ENCODE measurements around the gene TOPBP1.

The TOPBP1 gene

GRCh38 chr3:133591271-133591742 is 70.4 kb downstream of the TOPBP1 start:
- TF ChIP-seq SIN3A (IDR thresholded peaks at IDR 0.05; ENCODE audit: borderline replicate concordance, insufficient read depth, low read length) (no peak), POLR2AphosphoS5 (IDR thresholded peaks at IDR 0.05; ENCODE audit: low read depth, low read length) (no peak), FOXP2 (optimal IDR thresholded peaks at IDR 0.05; ENCODE audit: borderline replicate concordance, extremely low read depth, extremely low read length, insufficient read depth) (no peak), TAF1 (IDR thresholded peaks at IDR 0.05; ENCODE audit: borderline replicate concordance, insufficient read depth, low read length) (no peak)
- TF ChIP-seq, protein P1, sequence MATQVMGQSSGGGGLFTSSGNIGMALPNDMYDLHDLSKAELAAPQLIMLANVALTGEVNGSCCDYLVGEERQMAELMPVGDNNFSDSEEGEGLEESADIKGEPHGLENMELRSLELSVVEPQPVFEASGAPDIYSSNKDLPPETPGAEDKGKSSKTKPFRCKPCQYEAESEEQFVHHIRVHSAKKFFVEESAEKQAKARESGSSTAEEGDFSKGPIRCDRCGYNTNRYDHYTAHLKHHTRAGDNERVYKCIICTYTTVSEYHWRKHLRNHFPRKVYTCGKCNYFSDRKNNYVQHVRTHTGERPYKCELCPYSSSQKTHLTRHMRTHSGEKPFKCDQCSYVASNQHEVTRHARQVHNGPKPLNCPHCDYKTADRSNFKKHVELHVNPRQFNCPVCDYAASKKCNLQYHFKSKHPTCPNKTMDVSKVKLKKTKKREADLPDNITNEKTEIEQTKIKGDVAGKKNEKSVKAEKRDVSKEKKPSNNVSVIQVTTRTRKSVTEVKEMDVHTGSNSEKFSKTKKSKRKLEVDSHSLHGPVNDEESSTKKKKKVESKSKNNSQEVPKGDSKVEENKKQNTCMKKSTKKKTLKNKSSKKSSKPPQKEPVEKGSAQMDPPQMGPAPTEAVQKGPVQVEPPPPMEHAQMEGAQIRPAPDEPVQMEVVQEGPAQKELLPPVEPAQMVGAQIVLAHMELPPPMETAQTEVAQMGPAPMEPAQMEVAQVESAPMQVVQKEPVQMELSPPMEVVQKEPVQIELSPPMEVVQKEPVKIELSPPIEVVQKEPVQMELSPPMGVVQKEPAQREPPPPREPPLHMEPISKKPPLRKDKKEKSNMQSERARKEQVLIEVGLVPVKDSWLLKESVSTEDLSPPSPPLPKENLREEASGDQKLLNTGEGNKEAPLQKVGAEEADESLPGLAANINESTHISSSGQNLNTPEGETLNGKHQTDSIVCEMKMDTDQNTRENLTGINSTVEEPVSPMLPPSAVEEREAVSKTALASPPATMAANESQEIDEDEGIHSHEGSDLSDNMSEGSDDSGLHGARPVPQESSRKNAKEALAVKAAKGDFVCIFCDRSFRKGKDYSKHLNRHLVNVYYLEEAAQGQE (IDR thresholded peaks at IDR 0.05; ENCODE audit: insufficient read depth in 1 of 2, low read depth in 2 of 2, low read length in 2 of 2) = no peak

DNA sequence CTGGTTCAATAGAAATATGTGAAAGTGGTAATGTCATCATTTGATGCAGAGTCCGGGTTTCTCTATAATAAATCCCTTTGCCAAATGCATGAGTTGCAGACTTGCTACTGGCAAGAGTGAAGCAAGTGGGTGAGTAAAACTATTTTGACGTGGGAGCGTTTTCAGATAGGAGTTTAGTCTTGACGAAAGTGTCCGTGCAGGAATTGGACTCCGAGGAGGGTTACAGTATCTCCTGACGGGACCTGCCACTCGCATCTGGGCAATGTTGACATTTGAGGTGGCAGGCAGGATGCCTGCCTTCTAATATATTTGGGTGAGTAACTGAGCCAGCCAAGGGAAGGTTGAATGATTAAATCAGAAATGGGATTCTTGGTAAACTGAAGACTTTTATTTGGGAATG is 72.2 kb downstream of the TOPBP1 start:
- no peak for TF ChIP-seq TAF1 (IDR thresholded peaks at IDR 0.05; ENCODE audit: borderline replicate concordance, insufficient read depth, low read length)
- TF ChIP-seq, protein P1 (IDR thresholded peaks at IDR 0.05; ENCODE audit: insufficient read depth in 1 of 2, low read depth in 2 of 2, low read length in 2 of 2) = no peak
- no peak for TF ChIP-seq SIN3A (IDR thresholded peaks at IDR 0.05; ENCODE audit: borderline replicate concordance, insufficient read depth, low read length)

DNA sequence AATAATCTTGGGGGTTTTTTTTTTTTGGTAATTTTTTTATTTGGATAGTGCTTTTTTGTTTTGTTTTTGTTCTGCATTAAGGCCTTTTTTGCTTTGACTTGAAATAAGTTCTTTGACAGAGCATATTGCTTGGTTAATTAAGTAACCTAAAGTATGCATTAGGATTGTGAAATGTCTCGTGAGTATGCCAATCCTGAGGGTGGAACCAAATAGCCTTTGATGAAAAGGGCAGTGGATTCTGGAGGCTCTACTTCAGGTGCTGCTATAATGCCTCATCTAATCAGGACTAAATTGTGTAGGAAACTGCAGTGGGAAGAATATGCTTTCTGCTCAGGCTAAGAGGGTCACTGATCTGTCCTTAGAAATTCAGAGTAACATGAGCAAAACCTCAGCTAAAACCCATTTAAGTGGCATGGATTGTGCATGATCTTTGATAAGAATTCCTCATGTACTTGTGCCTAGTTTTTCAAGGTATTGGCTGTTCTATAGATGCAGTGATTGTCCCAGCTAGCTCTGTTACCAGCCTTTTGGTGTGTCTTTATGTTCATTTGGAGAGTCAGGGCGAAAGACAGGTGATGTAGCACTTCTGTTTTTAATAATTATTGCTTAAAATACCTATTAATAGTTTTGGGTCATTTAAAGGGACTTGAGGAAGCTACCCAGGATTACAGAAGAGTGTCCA is 72.8 kb downstream of the TOPBP1 start:
- TF ChIP-seq, protein P1 (IDR thresholded peaks at IDR 0.05; ENCODE audit: insufficient read depth in 1 of 2, low read depth in 2 of 2, low read length in 2 of 2) = no peak
- TF ChIP-seq TAF1 (IDR thresholded peaks at IDR 0.05; ENCODE audit: borderline replicate concordance, insufficient read depth, low read length) (no peak), POLR2AphosphoS5 (IDR thresholded peaks at IDR 0.05; ENCODE audit: low read depth, low read length) (no peak), SIN3A (IDR thresholded peaks at IDR 0.05; ENCODE audit: borderline replicate concordance, insufficient read depth, low read length) (no peak), FOXP2 (optimal IDR thresholded peaks at IDR 0.05; ENCODE audit: borderline replicate concordance, extremely low read depth, extremely low read length, insufficient read depth) (no peak)

GRCh38 chr3:133588035-133588434 is 73.7 kb downstream of the TOPBP1 start:
- no peak for TF ChIP-seq TAF1 (IDR thresholded peaks at IDR 0.05; ENCODE audit: borderline replicate concordance, insufficient read depth, low read length)
- TF ChIP-seq SIN3A (IDR thresholded peaks at IDR 0.05; ENCODE audit: borderline replicate concordance, insufficient read depth, low read length) = no peak
- TF ChIP-seq POLR2AphosphoS5 (IDR thresholded peaks at IDR 0.05; ENCODE audit: low read depth, low read length) = no peak
- TF ChIP-seq, protein P1 (IDR thresholded peaks at IDR 0.05; ENCODE audit: insufficient read depth in 1 of 2, low read depth in 2 of 2, low read length in 2 of 2) = no peak

DNA sequence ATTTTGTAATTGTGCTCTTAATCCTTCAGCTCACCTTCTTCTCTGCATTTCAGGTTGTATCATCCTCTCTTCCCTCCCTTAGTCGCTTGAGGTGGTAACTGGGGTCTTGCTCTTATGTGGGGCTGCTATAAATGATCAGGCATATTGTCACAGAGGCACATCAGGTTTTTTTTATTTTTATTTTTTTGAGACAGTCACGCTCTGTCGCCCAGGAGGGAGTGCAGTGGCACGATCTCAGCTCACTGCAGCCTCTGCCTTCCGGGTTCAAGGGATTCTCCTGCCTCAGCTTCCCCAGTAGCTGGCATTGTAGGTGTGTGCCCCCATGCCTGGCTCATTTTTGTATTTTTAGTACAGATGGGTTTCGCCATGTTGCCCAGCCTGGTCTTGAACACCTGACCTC is 78.3 kb downstream of the TOPBP1 start:
- TF ChIP-seq POLR2AphosphoS5 (IDR thresholded peaks at IDR 0.05; ENCODE audit: low read depth, low read length) (no peak), SIN3A (IDR thresholded peaks at IDR 0.05; ENCODE audit: borderline replicate concordance, insufficient read depth, low read length) (no peak), FOXP2 (optimal IDR thresholded peaks at IDR 0.05; ENCODE audit: borderline replicate concordance, extremely low read depth, extremely low read length, insufficient read depth) (no peak), TAF1 (IDR thresholded peaks at IDR 0.05; ENCODE audit: borderline replicate concordance, insufficient read depth, low read length) (no peak)
- TF ChIP-seq, protein P1 (IDR thresholded peaks at IDR 0.05; ENCODE audit: insufficient read depth in 1 of 2, low read depth in 2 of 2, low read length in 2 of 2) = no peak
